ENCODE results near the gene VRK2. TPM values are rescaled to one million over a fixed set of nuclear protein-coding genes. Genes with fewer than 3 reads are reported as not detected.
"Not testable (repeated sequence)": the region's sequence is repeated elsewhere in the genome, so short reads cannot be mapped to it uniquely, and the experiment has no call there.

The VRK2 gene
- total and polyA plus RNA-seq, 10 of the 15 experiments (the other 5 are each of a cell fraction or from before 2014, with no cell fraction given): 26.5 to 78.0 (median 57.3) TPM

DNA sequence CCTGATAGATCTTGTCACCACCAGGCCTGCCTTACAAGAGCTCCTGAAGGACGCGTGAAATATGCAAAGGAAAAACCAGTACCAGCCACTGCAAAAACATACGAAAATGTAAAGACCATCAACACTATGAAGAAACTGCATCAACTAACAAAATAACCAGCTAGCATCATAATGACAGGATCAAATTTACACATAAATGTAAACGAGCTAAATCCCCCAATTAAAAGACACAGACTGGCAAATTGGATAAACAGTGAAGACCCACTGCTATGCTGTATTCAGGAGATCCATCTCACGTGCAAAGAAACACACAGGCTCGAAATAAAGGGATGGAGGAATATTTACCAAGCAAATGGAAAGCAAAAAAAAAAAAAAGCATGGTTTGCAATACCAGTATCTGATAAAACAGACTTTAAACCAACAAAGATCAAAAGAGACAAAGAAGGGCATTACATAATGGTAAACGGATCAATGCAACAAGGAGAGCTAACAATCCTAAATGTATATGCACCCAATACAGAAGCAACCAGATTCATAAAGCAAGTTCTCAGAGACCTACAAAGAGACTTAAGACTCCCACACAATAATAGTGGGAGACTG lies 123.8 kb downstream of the VRK2 start:
- H3K79me2 ChIP-seq (ENCODE audit: control insufficient read depth, insufficient read depth, low read length); BruUV-seq (replicated peaks); H3K4me1 ChIP-seq (ENCODE audit: control insufficient read depth, insufficient read depth, low read length); H3K9me3 ChIP-seq (replicated peaks; ENCODE audit: control insufficient read depth, insufficient read depth, low read length); H3K4me3 ChIP-seq; H2AFZ ChIP-seq (ENCODE audit: control insufficient read depth, low read depth, low read length); H3K9ac ChIP-seq (ENCODE audit: control insufficient read depth, insufficient read depth, low read length); DNase-seq (ENCODE audit: low read depth, low spot score); RAD21 ChIA-PET (ENCODE audit: unreplicated experiment); H3K27me3 ChIP-seq (replicated peaks in 1 of 2; ENCODE audit: control insufficient read depth in 2 of 2, insufficient read depth in 2 of 2, low read length in 1 of 2); ATAC-seq; H3K4me2 ChIP-seq (ENCODE audit: control insufficient read depth, insufficient read depth); POLR2A ChIA-PET; in situ Hi-C loops (cut with MboI); H3K36me3 ChIP-seq (ENCODE audit: control insufficient read depth in 2 of 2, insufficient read depth in 2 of 2, low read length in 1 of 2); H3K27ac ChIP-seq (ENCODE audit: control insufficient read depth, insufficient read depth); FAIRE-seq; intact Hi-C loops (cut with micrococcal nuclease; ENCODE audit: unreplicated experiment); H4K20me1 ChIP-seq (ENCODE audit: control insufficient read depth, insufficient read depth): not testable (repeated sequence)
- SMC1A ChIA-PET (ENCODE audit: uncharacterized antibody, unreplicated experiment): interaction anchor here (0.6 to 0.8 kb wide), 2 partner anchors 18 to 38 kb away, joined by 3 to 5 read pairs; no protein-coding TSS in a partner anchor
- WGBS (ENCODE audit: insufficient coverage, insufficient replicate concordance, low lambda C conversion rate, missing lambda C conversion rate): 85% methylated on average over 7 of the region's 7 CpGs
- CTCF ChIA-PET: interaction anchor here (1.2 kb wide), 1 partner anchor 12 kb away, joined by 3 read pairs; no protein-coding TSS in a partner anchor

DNA sequence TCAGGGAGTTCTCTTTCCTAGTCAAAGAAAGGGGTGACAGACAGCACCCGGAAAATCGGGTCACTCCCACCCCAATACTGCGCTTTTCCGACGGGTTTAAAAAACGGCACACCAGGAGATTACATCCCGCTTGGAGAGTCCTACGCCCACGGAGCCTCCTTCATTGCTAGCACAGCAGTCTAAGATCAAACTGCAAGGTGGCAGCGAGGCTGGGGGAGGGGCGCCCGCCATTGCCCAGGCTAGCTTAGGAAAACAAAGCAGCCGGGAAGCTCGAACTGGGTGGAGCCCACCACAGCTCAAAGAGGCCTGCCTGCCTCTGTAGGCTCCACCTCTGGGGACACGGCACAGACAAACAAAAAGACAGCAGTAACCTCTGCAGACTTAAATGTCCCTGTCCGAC lies 125.2 kb downstream of the VRK2 start:
- H4K20me1 ChIP-seq (ENCODE audit: control insufficient read depth, insufficient read depth); H3K4me1 ChIP-seq (ENCODE audit: control insufficient read depth, insufficient read depth, low read length); POLR2A ChIA-PET; H3K9me3 ChIP-seq (replicated peaks; ENCODE audit: control insufficient read depth, insufficient read depth, low read length); BruUV-seq (replicated peaks); RAD21 ChIA-PET (ENCODE audit: unreplicated experiment); H2AFZ ChIP-seq (ENCODE audit: control insufficient read depth, low read depth, low read length); ATAC-seq; H3K27me3 ChIP-seq (replicated peaks in 1 of 2; ENCODE audit: control insufficient read depth in 2 of 2, insufficient read depth in 2 of 2, low read length in 1 of 2); H3K27ac ChIP-seq (ENCODE audit: control insufficient read depth, insufficient read depth); H3K4me3 ChIP-seq; H3K4me2 ChIP-seq (ENCODE audit: control insufficient read depth, insufficient read depth); H3K36me3 ChIP-seq (ENCODE audit: control insufficient read depth in 2 of 2, insufficient read depth in 2 of 2, low read length in 1 of 2); CTCF ChIA-PET; intact Hi-C loops (cut with micrococcal nuclease; ENCODE audit: unreplicated experiment); FAIRE-seq; H3K79me2 ChIP-seq (ENCODE audit: control insufficient read depth, insufficient read depth, low read length); DNase-seq (ENCODE audit: low read depth, low spot score); in situ Hi-C loops (cut with MboI); H3K9ac ChIP-seq (ENCODE audit: control insufficient read depth, insufficient read depth, low read length); SMC1A ChIA-PET (ENCODE audit: uncharacterized antibody, unreplicated experiment): not testable (repeated sequence)
- 99% methylated on average over 7 of the region's 16 CpGs for WGBS (ENCODE audit: insufficient coverage, insufficient replicate concordance, low lambda C conversion rate, missing lambda C conversion rate)

- H3K4me3 ChIP-seq; intact Hi-C loops (cut with micrococcal nuclease; ENCODE audit: unreplicated experiment); CTCF ChIA-PET; H3K9me3 ChIP-seq (replicated peaks; ENCODE audit: control insufficient read depth, insufficient read depth, low read length); H3K36me3 ChIP-seq (ENCODE audit: control insufficient read depth in 2 of 2, insufficient read depth in 2 of 2, low read length in 1 of 2); H3K27ac ChIP-seq (ENCODE audit: control insufficient read depth, insufficient read depth); H4K20me1 ChIP-seq (ENCODE audit: control insufficient read depth, insufficient read depth); H2AFZ ChIP-seq (ENCODE audit: control insufficient read depth, low read depth, low read length); H3K9ac ChIP-seq (ENCODE audit: control insufficient read depth, insufficient read depth, low read length); in situ Hi-C loops (cut with MboI); POLR2A ChIA-PET; H3K27me3 ChIP-seq (replicated peaks in 1 of 2; ENCODE audit: control insufficient read depth in 2 of 2, insufficient read depth in 2 of 2, low read length in 1 of 2); FAIRE-seq; ATAC-seq; H3K4me2 ChIP-seq (ENCODE audit: control insufficient read depth, insufficient read depth); H3K4me1 ChIP-seq (ENCODE audit: control insufficient read depth, insufficient read depth, low read length); DNase-seq (ENCODE audit: low read depth, low spot score); RAD21 ChIA-PET (ENCODE audit: unreplicated experiment); H3K79me2 ChIP-seq (ENCODE audit: control insufficient read depth, insufficient read depth, low read length); BruUV-seq (replicated peaks); SMC1A ChIA-PET (ENCODE audit: uncharacterized antibody, unreplicated experiment): not testable (repeated sequence)
- WGBS (ENCODE audit: insufficient coverage, insufficient replicate concordance, low lambda C conversion rate, missing lambda C conversion rate): 90% methylated on average over 2 of the region's 4 CpGs
These were observed 130.6 kb downstream of the VRK2 start for GRCh38 chr2:58177187-58177586.

GRCh38 chr2:58180175-58180574 lies 133.6 kb downstream of the VRK2 start:
- ATAC-seq; RAD21 ChIA-PET (ENCODE audit: unreplicated experiment); CTCF ChIA-PET; H4K20me1 ChIP-seq (ENCODE audit: control insufficient read depth, insufficient read depth); H3K4me3 ChIP-seq; DNase-seq (ENCODE audit: low read depth, low spot score); H3K27me3 ChIP-seq (replicated peaks in 1 of 2; ENCODE audit: control insufficient read depth in 2 of 2, insufficient read depth in 2 of 2, low read length in 1 of 2); BruUV-seq (replicated peaks); SMC1A ChIA-PET (ENCODE audit: uncharacterized antibody, unreplicated experiment); in situ Hi-C loops (cut with MboI); H3K9me3 ChIP-seq (replicated peaks; ENCODE audit: control insufficient read depth, insufficient read depth, low read length); POLR2A ChIA-PET; H3K36me3 ChIP-seq (ENCODE audit: control insufficient read depth in 2 of 2, insufficient read depth in 2 of 2, low read length in 1 of 2); H3K79me2 ChIP-seq (ENCODE audit: control insufficient read depth, insufficient read depth, low read length); FAIRE-seq; H3K9ac ChIP-seq (ENCODE audit: control insufficient read depth, insufficient read depth, low read length); H3K4me2 ChIP-seq (ENCODE audit: control insufficient read depth, insufficient read depth); H3K27ac ChIP-seq (ENCODE audit: control insufficient read depth, insufficient read depth); H2AFZ ChIP-seq (ENCODE audit: control insufficient read depth, low read depth, low read length); H3K4me1 ChIP-seq (ENCODE audit: control insufficient read depth, insufficient read depth, low read length); intact Hi-C loops (cut with micrococcal nuclease; ENCODE audit: unreplicated experiment): not testable (repeated sequence)
- 98% methylated on average over 3 of the region's 3 CpGs for WGBS (ENCODE audit: insufficient coverage, insufficient replicate concordance, low lambda C conversion rate, missing lambda C conversion rate)
